Psoas muscle (tissue), 8 donors: Measurements from ENCODE around the gene ZFHX2. TPM values are rescaled to one million over a fixed set of nuclear protein-coding genes. Genes with fewer than 3 reads are reported as not detected.

Source experiments
- ATAC-seq, 4 donors: fragments of 200-7000 bp; cut with Tn5 transposase; one replicate each; pipeline ENCODE4 v1.9.1; 2020; ENCODE audit warnings: moderate library complexity in 3 of 4, mild to moderate bottlenecking in 2 of 4
- DNase-seq, 2 donors: peaks; one replicate each; pipeline ENCODE4 v3.0.0-alpha.2; 2020
- H3K27ac ChIP-seq: fragments of 200-600 bp; one replicate; pipeline ENCODE4 v1.8.0; 2022
- H3K27me3 ChIP-seq, 3 donors: fragments of 200-600 bp in 1 of 3; one replicate each; pipeline versions ENCODE4 v1.6.1 to v1.8.0; 2013 to 2022; ENCODE audit warnings: low read length in 2 of 3, mild to moderate bottlenecking in 2 of 3, moderate library complexity in 1 of 3; ENCODE audit not compliant: insufficient read depth in 3 of 3
- H3K36me3 ChIP-seq, 2 donors: fragments of 200-600 bp in 1 of 2; one replicate each; pipeline versions ENCODE4 v1.6.1 to v1.8.0; 2013 to 2022; ENCODE audit warnings: low read depth in 1 of 2, mild to moderate bottlenecking in 1 of 2, moderate library complexity in 1 of 2; ENCODE audit not compliant: insufficient read depth in 1 of 2
- H3K4me1 ChIP-seq: fragments of 200-600 bp; one replicate; pipeline ENCODE4 v1.8.0; 2022
- H3K4me3 ChIP-seq: fragments of 200-600 bp; one replicate; pipeline ENCODE4 v1.8.0; 2022; ENCODE audit warnings: mild to moderate bottlenecking
- H3K9me3 ChIP-seq: fragments of 200-600 bp; one replicate; pipeline ENCODE4 v1.8.0; 2022
- CTCF ChIP-seq: fragments of 200-600 bp; IDR thresholded peaks from one replicate; pipeline ENCODE4 v1.8.0; 2022; ENCODE audit warnings: antibody characterized with exemption
- WGBS, 3 donors: extraction: QIAGEN DNeasy Blood & Tissue Kit; methylation state at CpG; one replicate each; pipeline versions ENCODE4 v1.1.6 to v1.1.7; 2013; 5-methylcytosine and 5-hydroxymethylcytosine counted together
- intact Hi-C, 2 donors: fragments of 100-400 bp; cut with DNase I; formaldehyde crosslinking; loops; one replicate each; pipeline versions ENCODE4 v1.11.0 to v1.14.2; 2022
- polyA plus RNA-seq, 3 donors: library from polyadenylated mRNA; stranded (reverse); fragments of 200-250 nt; gene quantifications; one replicate each; pipeline ENCODE4 v1.2.3, GENCODE V29; 2013
- total RNA-seq, 4 donors: library from RNA; stranded (reverse); fragmentation: NEBNext Ultra II Directional in 2 of 4; extraction: Animal tissue kit (Norgen Biotek cat#: 25700) in 2 of 4; gene quantifications; one replicate each; pipeline versions ENCODE4 v1.2.1 to v1.2.4, GENCODE V29; 2021 to 2023
- donor health status: healthy with polysubstance abuse.
- donor health status: DM: no; HTN: no; CAD: no; lungs with moderate emphysema.
- donor health status: Bipolar disorder and iron deficiency.
- donor health status: healthy.
- donor health status: DM: yes; HTN: yes; CAD: no.
- donor health status: DM: no; HTN: no; CAD: no.
- donor health status: DM: no; HTN: no; CAD: no.
- donor health status: DM: yes; HTN: yes; CAD: no.

Gene ZFHX2
- total and polyA plus RNA-seq, 7 donors = 0.11 to 2.9 (median 0.65) TPM

- no peak for TF ChIP-seq CTCF
- 88 to 90% (median 89%) methylated on average over 16 of the region's 16 CpGs for WGBS, 3 donors
- no peak for ATAC-seq
- Histone ChIP-seq H3K27ac (no peak overlapping the region), H3K4me3 (no peak overlapping the region), H3K4me1 (no peaks in the 10 kb centered on the region), H3K36me3 (no peaks in the 10 kb centered on the region), H3K9me3 (no peaks in the 10 kb centered on the region), H3K27me3 (no peaks in the 10 kb centered on the region)
- intact Hi-C loops = no loop called here
- no peak for DNase-seq
Measured at GRCh38 chr14:23523229-23524016, 28.1 kb downstream of the ZFHX2 start.

- ATAC-seq = no peak
Measured at GRCh38 chr14:23522643-23523198, 28.8 kb downstream of the ZFHX2 start.

GRCh38 chr14:23521785-23522640, 29.6 kb downstream of the ZFHX2 start:
- TF ChIP-seq CTCF = no peak
- DNase-seq (no peak), ATAC-seq (no peak)
- Histone ChIP-seq H3K27me3 (no peaks in the 10 kb centered on the region), H3K9me3 (no peaks in the 10 kb centered on the region), H3K36me3 (no peaks in the 10 kb centered on the region), H3K4me3 (no peak overlapping the region), H3K4me1 (no peaks in the 10 kb centered on the region), H3K27ac (no peak overlapping the region)
- intact Hi-C loops = no loop called here
- WGBS, 3 donors = 84 to 90% (median 89%) methylated on average over 20 of the region's 20 CpGs

More at GRCh38 chr14:23522643-23523198, 28.8 kb downstream of the ZFHX2 start:
- Histone ChIP-seq H3K9me3 (no peaks in the 10 kb centered on the region), H3K4me1 (no peaks in the 10 kb centered on the region), H3K4me3 (no peak overlapping the region), H3K27ac (no peak overlapping the region), H3K36me3 (no peaks in the 10 kb centered on the region), H3K27me3 (no peaks in the 10 kb centered on the region)
- intact Hi-C loops = no loop called here
- no peak for DNase-seq
- 82 to 95% (median 89%) methylated on average over 9 of the region's 9 CpGs for WGBS, 3 donors
- no peak for TF ChIP-seq CTCF

GRCh38 chr14:23520899-23521533, 30.5 kb downstream of the ZFHX2 start:
- DNase-seq (no peak), ATAC-seq (no peak)
- WGBS, 3 donors = 79 to 81% (median 80%) methylated on average over 14 of the region's 14 CpGs
- Histone ChIP-seq H3K4me3 (no peak overlapping the region), H3K36me3 (no peaks in the 10 kb centered on the region), H3K9me3 (no peaks in the 10 kb centered on the region), H3K4me1 (no peaks in the 10 kb centered on the region), H3K27ac (no peak overlapping the region), H3K27me3 (no peaks in the 10 kb centered on the region)
- no peak for TF ChIP-seq CTCF
- intact Hi-C loops = no loop called here
